ENCODE results near the gene APBA1.

The APBA1 gene

GRCh38 chr9:69392826-69393225, 279.3 kb downstream of the APBA1 start:
- DNase-seq, result no peak

- no peak for DNase-seq
Observed at GRCh38 chr9:69391946-69392345, 280.2 kb downstream of the APBA1 start.

- DNase-seq, result no peak
Observed at GRCh38 chr9:69391487-69391886, 280.7 kb downstream of the APBA1 start.

GRCh38 chr9:69389437-69389995, 282.7 kb downstream of the APBA1 start:
- DNase-seq, result peak; percentile 3

- DNase-seq, result no peak
Observed at GRCh38 chr9:69388596-69388995, 283.6 kb downstream of the APBA1 start.

GRCh38 chr9:69386651-69387050, 285.5 kb downstream of the APBA1 start:
- no peak for DNase-seq

GRCh38 chr9:69385581-69386033, 286.6 kb downstream of the APBA1 start:
- DNase-seq, result peak; percentile 75

GRCh38 chr9:69382135-69382534, 290.0 kb downstream of the APBA1 start:
- DNase-seq, result no peak

- no peak for DNase-seq
Observed at GRCh38 chr9:69380811-69381210, 291.4 kb downstream of the APBA1 start.

GRCh38 chr9:69380301-69380700, 291.9 kb downstream of the APBA1 start:
- no peak for DNase-seq

- no peak for DNase-seq
Observed at GRCh38 chr9:69379270-69379982, 292.7 kb downstream of the APBA1 start.

- peak; percentile 3 for DNase-seq
Observed at GRCh38 chr9:69377981-69378380, 294.2 kb downstream of the APBA1 start.
